Choroid plexus epithelial cell (primary cell): ENCODE results near the gene PTPN5.

Experiments used
- DNase-seq: peaks from one replicate; pipeline ENCODE4 v3.0.0-alpha.2; 2010; ENCODE audit warnings: low read depth
- H3K4me3 ChIP-seq: 2 replicates; pipeline ENCODE4 v1.5.1; 2011; ENCODE audit warnings: low read depth, mild to moderate bottlenecking, control low read depth, low read length, moderate library complexity
- TF ChIP-seq, protein P1 (sequence below): conservative IDR thresholded peaks from 2 replicates; pipeline ENCODE4 v1.5.1; 2011; ENCODE audit warnings: low read depth, mild to moderate bottlenecking, control low read depth, inconsistent platforms, low read length, moderate library complexity

The PTPN5 gene

GRCh38 chr11:18773104-18773503 is 18.5 kb downstream of the PTPN5 start:
- DNase-seq, result no peak
- H3K4me3 ChIP-seq, result no peak overlapping the region
- TF ChIP-seq, protein P1, sequence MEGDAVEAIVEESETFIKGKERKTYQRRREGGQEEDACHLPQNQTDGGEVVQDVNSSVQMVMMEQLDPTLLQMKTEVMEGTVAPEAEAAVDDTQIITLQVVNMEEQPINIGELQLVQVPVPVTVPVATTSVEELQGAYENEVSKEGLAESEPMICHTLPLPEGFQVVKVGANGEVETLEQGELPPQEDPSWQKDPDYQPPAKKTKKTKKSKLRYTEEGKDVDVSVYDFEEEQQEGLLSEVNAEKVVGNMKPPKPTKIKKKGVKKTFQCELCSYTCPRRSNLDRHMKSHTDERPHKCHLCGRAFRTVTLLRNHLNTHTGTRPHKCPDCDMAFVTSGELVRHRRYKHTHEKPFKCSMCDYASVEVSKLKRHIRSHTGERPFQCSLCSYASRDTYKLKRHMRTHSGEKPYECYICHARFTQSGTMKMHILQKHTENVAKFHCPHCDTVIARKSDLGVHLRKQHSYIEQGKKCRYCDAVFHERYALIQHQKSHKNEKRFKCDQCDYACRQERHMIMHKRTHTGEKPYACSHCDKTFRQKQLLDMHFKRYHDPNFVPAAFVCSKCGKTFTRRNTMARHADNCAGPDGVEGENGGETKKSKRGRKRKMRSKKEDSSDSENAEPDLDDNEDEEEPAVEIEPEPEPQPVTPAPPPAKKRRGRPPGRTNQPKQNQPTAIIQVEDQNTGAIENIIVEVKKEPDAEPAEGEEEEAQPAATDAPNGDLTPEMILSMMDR, result no peak

- no peak for DNase-seq
- TF ChIP-seq, protein P1, result no peak
- H3K4me3 ChIP-seq, result no peak overlapping the region
These were observed 19.4 kb downstream of the PTPN5 start for GRCh38 chr11:18772211-18772610.

GRCh38 chr11:18771266-18772035 is 20.1 kb downstream of the PTPN5 start:
- no peak for DNase-seq
- TF ChIP-seq, protein P1, result no peak
- H3K4me3 ChIP-seq, result no peak overlapping the region

GRCh38 chr11:18770479-18771125 is 21.0 kb downstream of the PTPN5 start:
- no peak overlapping the region for H3K4me3 ChIP-seq
- TF ChIP-seq, protein P1, result no peak
- DNase-seq, result no peak

GRCh38 chr11:18769802-18770456 is 21.7 kb downstream of the PTPN5 start:
- no peak overlapping the region for H3K4me3 ChIP-seq
- no peak for DNase-seq
- TF ChIP-seq, protein P1, result no peak

GRCh38 chr11:18768978-18769377 is 22.6 kb downstream of the PTPN5 start:
- no peak for DNase-seq
- H3K4me3 ChIP-seq, result no peak overlapping the region
- TF ChIP-seq, protein P1, result no peak
